Karpas-422 (cell line): ENCODE data around the gene CERT1. TPM values are rescaled to one million over a fixed set of nuclear protein-coding genes. Genes with fewer than 3 reads are reported as not detected.

Experiments
- DNase-seq: peaks from one replicate; pipeline ENCODE4 v3.0.0-alpha.2; 2015
- H2AFZ ChIP-seq: fragments of 200-600 bp; sonication (generic); 2 replicates; pipeline ENCODE4 v1.6.1; 2014; ENCODE audit warnings: antibody characterized with exemption, low read length, mixed read lengths
- H3K27ac ChIP-seq: fragments of 200-600 bp; sonication (generic); 2 replicates; pipeline ENCODE4 v1.5.1; 2014; ENCODE audit warnings: mild to moderate bottlenecking, low read length, moderate library complexity
- H3K27me3 ChIP-seq: fragments of 200-600 bp; sonication (generic); 2 replicates; pipeline ENCODE4 v1.6.1; 2014; ENCODE audit warnings: low read length, mixed read lengths
- H3K36me3 ChIP-seq: fragments of 200-600 bp; sonication (generic); 2 replicates; pipeline ENCODE4 v1.6.1; 2014; ENCODE audit warnings: low read length, mixed read lengths; ENCODE audit not compliant: insufficient read depth
- H3K4me1 ChIP-seq: fragments of 200-600 bp; sonication (generic); 2 replicates; pipeline ENCODE4 v1.6.1; 2014; ENCODE audit warnings: mild to moderate bottlenecking, low read length, mixed read lengths
- H3K4me2 ChIP-seq: fragments of 200-600 bp; sonication (generic); 2 replicates; pipeline ENCODE4 v1.6.1; 2014; ENCODE audit warnings: low read length, low read depth, mild to moderate bottlenecking; ENCODE audit not compliant: poor library complexity, severe bottlenecking
- H3K4me3 ChIP-seq: fragments of 200-600 bp; sonication (generic); 2 replicates; pipeline ENCODE4 v1.5.1; 2014; ENCODE audit warnings: mild to moderate bottlenecking, antibody characterized with exemption, low read length, mixed read lengths
- H3K79me2 ChIP-seq: fragments of 200-600 bp; sonication (generic); 2 replicates; pipeline ENCODE4 v1.6.1; 2014; ENCODE audit warnings: mild to moderate bottlenecking, low read length, mixed read lengths
- H3K9ac ChIP-seq: fragments of 200-600 bp; sonication (generic); 2 replicates; pipeline ENCODE4 v1.6.0; 2014; ENCODE audit warnings: low read length
- H3K9me2 ChIP-seq: fragments of 200-600 bp; sonication (generic), shearing (Covaris generic); replicated peaks from 2 replicates; pipeline ENCODE4 v1.6.0; 2014; ENCODE audit warnings: mild to moderate bottlenecking, low read length, moderate library complexity; ENCODE audit not compliant: insufficient read depth
- H3K9me3 ChIP-seq: fragments of 300-700, 200-600 bp; sonication (generic); 2 replicates; pipeline ENCODE4 v1.6.1; 2014; ENCODE audit warnings: low read length, mixed read lengths
- H4K20me1 ChIP-seq: fragments of 200-600 bp; sonication (generic); 2 replicates; pipeline ENCODE4 v1.6.1; 2014; ENCODE audit warnings: mild to moderate bottlenecking, antibody characterized with exemption, low read length, low read depth; ENCODE audit not compliant: insufficient read depth
- total RNA-seq: library from RNA; depleted of rRNA; stranded (reverse); fragments of >200 nt; shearing (Covaris generic); gene quantifications from 2 replicates; pipeline ENCODE4 v1.2.3, GENCODE V29; 2014; ENCODE audit warnings: low replicate concordance

CERT1 gene
- total RNA-seq, 1 experiment from 2014 or later, result 49.8 TPM

GRCh38 chr5:75522025-75522424 lies 10.6 kb upstream of the CERT1 start:
- H3K27ac ChIP-seq, result no peak overlapping the region
- peaks cover 30% of the 10 kb centered on the region for H3K36me3 ChIP-seq
- no peaks in the 10 kb centered on the region for H4K20me1 ChIP-seq
- H3K4me1 ChIP-seq, result peaks cover 30% of the 10 kb centered on the region
- no peak overlapping the region for H3K4me2 ChIP-seq
- H3K27me3 ChIP-seq, result no peaks in the 10 kb centered on the region
- H3K79me2 ChIP-seq, result peaks cover 95% of the 10 kb centered on the region
- H3K4me3 ChIP-seq, result no peak overlapping the region
- no peak overlapping the region for H3K9ac ChIP-seq
- no peak overlapping the region for H2AFZ ChIP-seq
- no peak for DNase-seq
- no peaks in the 10 kb centered on the region for H3K9me2 ChIP-seq
- H3K9me3 ChIP-seq, result peaks cover 31% of the 10 kb centered on the region

GRCh38 chr5:75521195-75521594 lies 9.8 kb upstream of the CERT1 start:
- Histone ChIP-seq H3K27ac (no peak overlapping the region), H3K79me2 (peaks cover 94% of the 10 kb centered on the region), H3K9ac (no peak overlapping the region), H3K27me3 (no peaks in the 10 kb centered on the region), H3K4me2 (no peak overlapping the region), H3K4me1 (peaks cover 29% of the 10 kb centered on the region), H3K9me3 (peaks cover 31% of the 10 kb centered on the region), H2AFZ (no peak overlapping the region), H4K20me1 (no peaks in the 10 kb centered on the region), H3K4me3 (no peak overlapping the region), H3K9me2 (no peaks in the 10 kb centered on the region), H3K36me3 (peaks cover 30% of the 10 kb centered on the region)
- no peak for DNase-seq

- DNase-seq, result no peak
- H3K36me3 ChIP-seq, result peaks cover 34% of the 10 kb centered on the region
- no peak overlapping the region for H3K4me2 ChIP-seq
- peaks cover 31% of the 10 kb centered on the region for H3K9me3 ChIP-seq
- H3K79me2 ChIP-seq, result peaks cover 94% of the 10 kb centered on the region
- H3K9ac ChIP-seq, result no peak overlapping the region
- no peaks in the 10 kb centered on the region for H3K27me3 ChIP-seq
- no peaks in the 10 kb centered on the region for H3K9me2 ChIP-seq
- no peaks in the 10 kb centered on the region for H4K20me1 ChIP-seq
- no peak overlapping the region for H2AFZ ChIP-seq
- peaks cover 26% of the 10 kb centered on the region for H3K4me1 ChIP-seq
- H3K4me3 ChIP-seq, result no peak overlapping the region
- no peak overlapping the region for H3K27ac ChIP-seq
These were observed 8.3 kb upstream of the CERT1 start for GRCh38 chr5:75519761-75520160.

DNA sequence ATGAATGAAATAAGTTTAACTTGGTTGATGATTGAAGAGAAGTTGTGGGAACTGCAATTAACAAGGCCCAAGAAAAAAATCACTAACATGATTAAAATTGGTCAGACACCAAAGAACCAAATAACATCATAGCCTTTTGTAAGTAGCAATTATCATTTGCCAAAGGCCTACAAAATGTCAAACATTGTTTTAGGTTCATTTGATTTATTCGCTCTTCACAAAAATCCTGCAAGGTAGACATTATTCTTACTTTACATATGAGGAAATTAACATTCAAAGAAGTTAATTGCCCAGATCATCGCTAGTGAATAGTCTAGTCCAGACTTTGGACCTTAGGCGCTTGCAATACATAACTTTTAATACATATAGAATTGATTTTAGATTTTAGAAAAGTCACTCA lies 2.9 kb upstream of the CERT1 start:
- H3K27ac ChIP-seq, result peak overlapping the region; percentile 57

DNA sequence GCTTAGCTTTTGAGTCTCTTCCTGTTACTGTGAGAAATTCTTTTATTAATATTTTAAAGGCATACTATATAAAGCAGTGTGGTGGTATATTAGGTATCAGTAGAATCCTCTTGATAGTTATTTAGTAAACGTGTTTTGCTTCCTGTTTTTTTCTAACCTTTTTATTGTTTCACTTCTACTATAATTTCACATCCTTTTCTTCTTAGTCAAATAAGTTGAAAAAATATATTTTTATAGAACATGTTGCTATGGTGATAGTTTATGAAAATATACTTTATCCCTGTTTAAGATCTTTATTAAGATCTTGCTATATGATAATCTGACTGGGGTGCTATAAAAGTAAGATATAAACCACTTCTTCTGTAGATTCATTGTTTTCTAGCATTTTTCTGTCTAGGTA lies 2.4 kb upstream of the CERT1 start:
- H2AFZ ChIP-seq, result peak overlapping the region; percentile 31; the same call in 1 of the 2 replicates
- peaks cover 93% of the 10 kb centered on the region for H3K79me2 ChIP-seq
- peak; percentile 57 for DNase-seq

More for the DNA sequence above, 2.9 kb upstream of the CERT1 start:
- peaks cover 93% of the 10 kb centered on the region for H3K79me2 ChIP-seq
- no peak overlapping the region for H3K9ac ChIP-seq
- H3K4me3 ChIP-seq, result peak overlapping the region; percentile 92
- H3K4me1 ChIP-seq, result peaks cover 42% of the 10 kb centered on the region
- peaks cover 7% of the 10 kb centered on the region for H3K36me3 ChIP-seq
- no peak overlapping the region for H2AFZ ChIP-seq
- no peaks in the 10 kb centered on the region for H3K27me3 ChIP-seq
- no peaks in the 10 kb centered on the region for H4K20me1 ChIP-seq
- DNase-seq, result no peak
- H3K9me2 ChIP-seq, result no peaks in the 10 kb centered on the region
- H3K4me2 ChIP-seq, result peak overlapping the region; percentile 77
- 0 out of 2 replicates have a peak, but pooled peaks cover 3% of the 10 kb centered on the region for H3K9me3 ChIP-seq

DNA sequence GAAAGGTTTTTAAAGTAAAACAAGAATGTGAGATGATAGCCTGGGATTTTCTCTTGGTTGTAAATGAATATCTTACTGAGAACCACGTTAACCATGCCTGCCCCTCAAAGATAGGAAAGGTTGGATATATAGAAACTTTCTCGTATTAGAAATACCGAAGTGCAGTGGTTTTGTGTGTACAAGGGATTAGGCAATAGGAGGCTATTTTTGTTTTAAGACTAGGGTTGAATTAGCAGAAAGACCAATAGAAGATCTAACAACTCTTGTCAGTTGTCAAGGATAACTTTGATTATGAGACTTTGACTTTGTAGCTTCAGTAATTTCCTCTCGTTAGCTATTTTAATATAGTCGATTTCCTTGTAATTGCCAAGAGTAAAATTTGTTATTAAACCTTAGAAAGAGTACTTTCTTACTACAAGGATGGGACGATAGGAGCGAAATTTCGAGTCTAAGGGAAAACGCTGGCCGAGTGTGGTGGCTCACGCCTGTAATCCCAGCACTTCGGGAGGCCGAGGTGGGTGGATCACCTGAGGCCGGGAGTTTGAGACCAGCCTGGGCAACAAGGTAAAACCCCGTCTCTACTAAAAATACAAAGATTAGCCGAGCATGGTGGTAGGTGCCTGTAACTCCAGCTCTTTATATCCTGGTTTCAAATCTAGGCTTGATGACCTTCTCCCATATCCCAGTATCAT lies 1.1 kb upstream of the CERT1 start:
- Histone ChIP-seq H2AFZ (peak overlapping the region; percentile 40; the same call in 1 of the 2 replicates), H3K79me2 (peaks cover 93% of the 10 kb centered on the region), H3K27me3 (no peaks in the 10 kb centered on the region), H3K9me2 (no peaks in the 10 kb centered on the region), H3K27ac (peak overlapping the region; percentile 75), H3K36me3 (peaks cover 7% of the 10 kb centered on the region; the same call in 1 of the 2 replicates), H4K20me1 (no peaks in the 10 kb centered on the region), H3K4me2 (peak overlapping the region; percentile 77), H3K9me3 (no peaks in the 10 kb centered on the region), H3K9ac (peak overlapping the region; percentile 76), H3K4me1 (peaks cover 50% of the 10 kb centered on the region), H3K4me3 (peak overlapping the region; percentile 92)
- DNase-seq, result peak; percentile 62

More for the DNA sequence above, 2.4 kb upstream of the CERT1 start:
- no peaks in the 10 kb centered on the region for H3K27me3 ChIP-seq
- H4K20me1 ChIP-seq, result no peaks in the 10 kb centered on the region
- peaks cover 5% of the 10 kb centered on the region; the same call in 1 of the 2 replicates for H3K36me3 ChIP-seq
- peak overlapping the region; percentile 92 for H3K4me3 ChIP-seq
- H3K27ac ChIP-seq, result peak overlapping the region; percentile 57
- peak overlapping the region; percentile 77 for H3K4me2 ChIP-seq
- no peaks in the 10 kb centered on the region for H3K9me2 ChIP-seq
- H3K4me1 ChIP-seq, result peaks cover 47% of the 10 kb centered on the region
- H3K9ac ChIP-seq, result peak overlapping the region; percentile 76
- 0 out of 2 replicates have a peak, but pooled peaks cover 3% of the 10 kb centered on the region for H3K9me3 ChIP-seq

DNA sequence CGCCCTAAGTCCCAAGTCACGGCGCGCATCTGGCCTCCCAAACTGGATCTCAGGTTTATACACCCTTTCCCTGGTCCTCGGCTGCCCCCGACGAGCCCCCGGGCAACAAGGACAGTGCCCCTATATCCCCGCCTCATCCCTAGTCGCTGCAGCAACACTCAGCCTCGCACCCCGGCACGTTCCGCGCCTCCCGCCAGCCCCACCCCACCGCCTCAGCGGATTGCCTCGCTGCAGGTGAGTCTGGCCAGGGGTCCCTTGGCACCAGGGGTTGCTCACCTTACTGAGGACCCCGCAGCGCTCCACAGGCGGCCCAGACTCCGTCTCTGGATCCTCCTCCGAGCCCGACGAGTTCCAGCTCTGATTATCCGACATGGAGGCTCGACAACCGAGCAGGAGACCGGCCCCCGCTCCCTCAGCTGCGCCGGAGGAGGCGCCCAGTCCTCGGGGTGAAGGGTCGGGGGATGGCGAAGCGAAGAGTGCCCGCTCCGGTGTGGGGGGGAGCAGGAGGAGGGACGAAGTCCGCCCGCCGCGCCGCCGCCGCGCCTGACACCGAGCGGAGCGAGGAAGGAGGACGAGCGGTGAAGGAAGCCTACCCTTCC lies 494 bp downstream of the CERT1 start:
- peak overlapping the region; percentile 91 for H3K9ac ChIP-seq
- no peaks in the 10 kb centered on the region for H3K27me3 ChIP-seq
- H3K79me2 ChIP-seq, result peaks cover 93% of the 10 kb centered on the region
- peaks cover 11% of the 10 kb centered on the region for H3K36me3 ChIP-seq
- H3K4me2 ChIP-seq, result peak overlapping the region; percentile 86
- H3K9me3 ChIP-seq, result no peaks in the 10 kb centered on the region
- peak overlapping the region; percentile 92 for H3K4me3 ChIP-seq
- no peaks in the 10 kb centered on the region for H4K20me1 ChIP-seq
- no peak for DNase-seq
- H3K9me2 ChIP-seq, result no peaks in the 10 kb centered on the region
- peaks cover 48% of the 10 kb centered on the region for H3K4me1 ChIP-seq
- peak overlapping the region; percentile 36; the same call in 1 of the 2 replicates for H3K27ac ChIP-seq
- peak overlapping the region; percentile 42; the same call in 1 of the 2 replicates for H2AFZ ChIP-seq

DNA sequence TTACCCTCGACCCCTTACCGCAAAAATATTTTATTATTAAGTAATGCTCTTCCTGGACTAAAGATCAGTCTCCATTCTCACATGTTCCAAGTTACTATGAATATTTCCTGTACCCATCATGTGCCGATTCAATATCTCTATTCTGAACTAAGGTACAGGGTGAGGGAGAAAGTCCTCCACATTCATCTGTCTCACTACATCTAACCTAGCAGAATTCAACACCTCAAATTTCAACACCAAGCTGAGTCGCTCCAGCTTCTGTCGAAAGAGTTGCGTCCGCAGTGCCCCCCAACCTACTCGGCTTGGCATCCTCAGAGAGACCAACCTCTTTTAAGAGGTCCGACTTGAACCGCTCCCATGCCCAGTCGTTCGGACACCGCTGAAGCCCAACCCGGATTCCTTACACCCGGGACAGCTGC lies 1.0 kb downstream of the CERT1 start:
- H3K4me3 ChIP-seq, result peak overlapping the region; percentile 92
- peaks cover 93% of the 10 kb centered on the region for H3K79me2 ChIP-seq
- H3K9me2 ChIP-seq, result no peaks in the 10 kb centered on the region
- peaks cover 43% of the 10 kb centered on the region for H3K4me1 ChIP-seq
- peak overlapping the region; percentile 36; the same call in 1 of the 2 replicates for H3K27ac ChIP-seq
- H3K9ac ChIP-seq, result peak overlapping the region; percentile 91
- no peaks in the 10 kb centered on the region for H3K9me3 ChIP-seq
- peak overlapping the region; percentile 86 for H3K4me2 ChIP-seq
- peak; percentile 74 for DNase-seq
- peaks cover 12% of the 10 kb centered on the region for H3K36me3 ChIP-seq
- no peaks in the 10 kb centered on the region for H3K27me3 ChIP-seq
- H2AFZ ChIP-seq, result no peak overlapping the region
- H4K20me1 ChIP-seq, result no peaks in the 10 kb centered on the region
